Measurements from ENCODE around the gene SASH1.

DNA sequence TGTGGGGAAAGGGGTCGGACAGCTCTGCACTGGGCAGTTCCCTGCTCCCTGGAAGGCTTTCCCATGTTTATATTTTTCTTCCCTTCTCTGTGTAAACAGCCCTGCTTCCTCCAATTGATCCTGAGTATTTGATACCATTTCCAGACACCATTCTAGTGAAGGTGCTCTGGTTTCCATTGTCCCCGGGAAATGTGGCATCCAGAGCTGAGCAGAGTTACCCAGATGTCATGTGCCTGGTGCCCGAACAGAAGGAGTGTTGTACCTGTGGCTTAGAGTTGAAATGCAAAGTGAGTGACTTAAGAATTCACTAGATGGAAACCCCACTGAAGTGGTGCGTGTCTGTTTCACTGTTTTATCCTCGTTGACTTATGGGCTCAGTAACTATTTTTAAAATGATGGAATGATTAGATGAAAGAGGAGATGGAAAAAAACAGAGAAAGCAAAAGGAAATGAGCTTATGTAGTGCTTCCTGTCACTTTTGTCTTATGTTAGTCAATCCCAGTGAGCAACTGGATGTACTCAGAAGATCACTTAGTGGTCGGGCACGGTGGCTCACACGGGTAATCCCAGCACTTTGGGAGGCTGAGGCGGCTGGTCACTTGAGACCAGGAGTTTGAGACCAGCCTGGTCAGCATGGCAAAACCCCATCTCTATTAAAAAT lies 83.8 kb downstream of the SASH1 start:
- TF ChIP-seq CTCF (IDR thresholded peaks at IDR 0.05; ENCODE audit: insufficient read depth, low read depth, low read length) (no peak), EZH2 (IDR thresholded peaks at IDR 0.05; ENCODE audit: insufficient read depth, low read length) (no peak)

All from astrocyte (in vitro differentiated cells and primary cell).